HepG2 (cell line): Measurements from ENCODE around the gene IFI35. TPM values are rescaled to one million over a fixed set of nuclear protein-coding genes. Genes with fewer than 3 reads are reported as not detected.

Source experiments
- ARNT2 ChIP-seq: sonication (generic); formaldehyde crosslinking; IDR thresholded peaks from 2 replicates; pipeline ENCODE4 v1.8.0; 2022; ENCODE audit warnings: mild to moderate bottlenecking, low read depth, missing genetic modification reagents, moderate library complexity
- BRD4 ChIP-seq: sonication (generic); formaldehyde crosslinking; IDR thresholded peaks from 2 replicates; pipeline ENCODE4 v1.4.0; 2020; ENCODE audit warnings: missing genetic modification reagents
- ERF ChIP-seq: IDR thresholded peaks from 2 replicates; pipeline ENCODE4 v1.6.1; 2018; ENCODE audit warnings: missing biosample characterization, missing genetic modification reagents
- FOXO4 ChIP-seq: sonication (generic); formaldehyde crosslinking; conservative IDR thresholded peaks from 2 replicates; pipeline ENCODE4 v1.8.1; 2023; ENCODE audit warnings: missing genetic modification reagents
- HINFP ChIP-seq: sonication (generic); formaldehyde crosslinking; IDR thresholded peaks from 2 replicates; pipeline ENCODE4 v1.4.0; 2020; ENCODE audit warnings: low read depth, mild to moderate bottlenecking, missing genetic modification reagents
- HMG20A ChIP-seq: IDR thresholded peaks from 2 replicates; pipeline ENCODE4 v1.6.1; 2016; ENCODE audit warnings: borderline replicate concordance
- HMG20B ChIP-seq: conservative IDR thresholded peaks from 2 replicates; pipeline ENCODE4 v1.6.1; 2016; ENCODE audit warnings: missing genetic modification reagents, missing compliant biosample characterization
- HNF1A ChIP-seq, 2 experiments: sonication (generic) in 1 of 2; formaldehyde crosslinking in 1 of 2; IDR thresholded peaks; 2 replicates each; pipeline versions ENCODE4 v1.4.0 to v1.6.1; 2016 to 2020; ENCODE audit warnings: borderline replicate concordance in 1 of 2, low read depth in 1 of 2, mild to moderate bottlenecking in 1 of 2, missing genetic modification reagents in 1 of 2
- MZF1 ChIP-seq: sonication (generic); formaldehyde crosslinking; IDR thresholded peaks from 2 replicates; pipeline ENCODE4 v1.8.1; 2023; ENCODE audit warnings: mild to moderate bottlenecking, missing genetic modification reagents, borderline replicate concordance
- NCOA2 ChIP-seq: sonication (generic); formaldehyde crosslinking; IDR thresholded peaks from 2 replicates; pipeline ENCODE4 v1.8.0; 2022; ENCODE audit warnings: inconsistent platforms
- RFXANK ChIP-seq: IDR thresholded peaks from 2 replicates; pipeline ENCODE4 v1.6.1; 2016
- RNF2 ChIP-seq: fragments of 450-650 bp; conservative IDR thresholded peaks from 2 replicates; pipeline ENCODE4 v1.6.1; 2016; ENCODE audit warnings: low read depth
- STAT5B ChIP-seq: sonication (generic); formaldehyde crosslinking; IDR thresholded peaks from 2 replicates; pipeline ENCODE4 v1.4.0; 2020; ENCODE audit warnings: missing genetic modification reagents
- ZNF20 ChIP-seq: sonication (generic); formaldehyde crosslinking; IDR thresholded peaks from 2 replicates; pipeline ENCODE4 v1.4.0; 2020; ENCODE audit warnings: mild to moderate bottlenecking, moderate library complexity, missing genetic modification reagents
- ZNF281 ChIP-seq: sonication (generic); formaldehyde crosslinking; IDR thresholded peaks from 2 replicates; pipeline ENCODE4 v1.4.0; 2020; ENCODE audit warnings: missing genetic modification reagents, borderline replicate concordance
- ZNF576 ChIP-seq: sonication (generic); formaldehyde crosslinking; IDR thresholded peaks from 2 replicates; pipeline ENCODE4 v1.4.0; 2020; ENCODE audit warnings: mild to moderate bottlenecking, missing genetic modification reagents
- ZUFSP ChIP-seq: sonication (generic); formaldehyde crosslinking; IDR thresholded peaks from 2 replicates; pipeline ENCODE4 v1.9.0; 2021; ENCODE audit warnings: missing genetic modification reagents, mild to moderate bottlenecking, borderline replicate concordance
- polyA plus RNA-seq, 8 experiments: library from polyadenylated mRNA; depleted of rRNA in 3 of 8; stranded (reverse) in 7 of 8; unstranded in 1 of 8; fragments of >200 nt; fragmentation: Illumina TruSeq in 4 of 8; extraction: Trizol in 4 of 8; gene quantifications; 2 replicates each; pipeline versions ENCODE4 v1.2.1 to v1.2.3, GENCODE V29; 2011 to 2016; ENCODE audit warnings: low read depth in 4 of 8, missing spikeins in 1 of 8, mixed read lengths in 1 of 8; ENCODE audit not compliant: insufficient read depth in 1 of 8
- total RNA-seq, 5 experiments: library from RNA; depleted of rRNA; stranded (reverse); fragments of >200 nt; fragmentation: Illumina TruSeq; extraction: Trizol; gene quantifications; 2 replicates each; pipeline ENCODE4 v1.2.3, GENCODE V29; 2016; ENCODE audit warnings: low read depth in 1 of 5

The IFI35 gene
- total and polyA plus RNA-seq, 2 of the 13 experiments (the other 11 are each of a cell fraction or from before 2014, with no cell fraction given) = 28.9 to 38.1 TPM

- TF ChIP-seq HINFP (CRISPR knock-in tag) (no peak), HMG20A (no peak; the same call in 1 of the 2 replicates), ZNF20 (CRISPR knock-in tag) (no peak), ZNF576 (CRISPR knock-in tag) (no peak), ARNT2 (CRISPR knock-in tag) (no peak), ERF (CRISPR knock-in tag) (no peak), ZUFSP (CRISPR knock-in tag) (no peak), RFXANK (CRISPR knock-in tag) (no peak), FOXO4 (CRISPR knock-in tag) (no peak), MZF1 (CRISPR knock-in tag) (no peak), ZNF281 (no peak), HNF1A (IDR thresholded peaks at IDR 0.05; ENCODE audit: low read depth) (no peak), HNF1A (CRISPR knock-in tag; IDR thresholded peaks at IDR 0.05; ENCODE audit: borderline replicate concordance) (peak; percentile 36; the same call in 1 of the 2 replicates), BRD4 (CRISPR knock-in tag) (no peak), NCOA2 (no peak), RNF2 (no peak), STAT5B (CRISPR knock-in tag) (no peak), HMG20B (CRISPR knock-in tag) (0 out of 2 replicates have a peak, but pooled peaks have one; percentile 28)
Measured at GRCh38 chr17:42979511-42980273, 26.9 kb upstream of the IFI35 start, which contains the start of gene PTGES3L (continued).
